GM19099 (cell line): ENCODE measurements around the gene SLCO2B1.

Experiments used
- POLR2A ChIP-seq: IDR thresholded peaks from 3 replicates; pipeline ENCODE4 v1.6.1; 2011; ENCODE audit warnings: low read depth; ENCODE audit not compliant: insufficient read length; ENCODE audit errors: extremely low read depth

The SLCO2B1 gene

GRCh38 chr11:75238595-75239440, 87.9 kb downstream of the SLCO2B1 start:
- no peak for TF ChIP-seq POLR2A

- TF ChIP-seq POLR2A = no peak
These were observed 88.8 kb downstream of the SLCO2B1 start for GRCh38 chr11:75239531-75240290.

GRCh38 chr11:75240311-75241035, 89.6 kb downstream of the SLCO2B1 start, which contains the start of gene TPBGL:
Gene TPBGL, plus strand, starts transcription at chr11:75240774. Its CDS starts 276 bp downstream, at chr11:75241050.
- TF ChIP-seq POLR2A = no peak

GRCh38 chr11:75241036-75241905, 90.4 kb downstream of the SLCO2B1 start:
- no peak for TF ChIP-seq POLR2A

GRCh38 chr11:75241906-75242644, 91.2 kb downstream of the SLCO2B1 start:
- no peak for TF ChIP-seq POLR2A

DNA sequence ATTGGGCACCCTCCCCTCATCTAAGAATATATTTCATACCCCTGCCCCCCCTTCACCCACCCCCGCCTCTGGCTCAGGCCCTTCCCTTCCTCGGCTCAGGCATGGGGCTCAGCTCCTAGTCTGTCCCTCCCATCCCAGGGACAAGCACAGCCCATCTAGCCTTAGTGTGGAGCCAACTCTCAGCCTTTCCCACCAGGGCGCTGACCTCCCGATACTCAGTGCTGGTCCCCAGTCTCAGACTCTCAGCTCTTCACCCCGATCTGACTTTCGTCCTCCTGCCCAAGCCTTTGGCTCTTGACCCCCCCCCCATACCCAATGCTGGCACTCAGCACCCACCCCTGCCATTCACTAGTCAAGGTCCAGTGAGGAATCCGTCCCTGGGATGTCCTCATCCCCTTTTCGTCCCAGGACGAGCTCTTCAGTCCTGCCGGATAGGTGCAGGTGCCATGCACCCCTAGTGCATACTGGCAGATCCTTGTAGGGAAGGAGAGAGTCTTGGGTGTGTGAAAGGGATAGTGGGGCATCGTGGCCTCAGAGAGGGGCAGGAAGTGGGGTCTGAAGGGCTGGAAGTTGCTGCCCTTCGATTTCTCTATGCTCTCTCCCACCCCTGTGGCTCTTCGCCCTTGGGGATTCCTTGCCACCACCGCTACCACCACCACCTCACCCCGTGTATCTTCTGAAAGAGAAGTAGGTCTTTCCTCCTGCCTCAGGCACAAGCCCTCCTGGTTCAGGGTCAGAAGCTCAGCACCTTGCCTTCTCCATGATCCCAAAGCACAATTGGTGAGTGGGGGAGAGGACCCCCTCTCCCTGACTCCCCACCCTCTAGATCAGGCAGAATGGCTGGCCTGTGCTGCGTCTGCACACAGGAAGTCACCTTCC, 92.1 kb downstream of the SLCO2B1 start:
- TF ChIP-seq POLR2A = no peak

DNA sequence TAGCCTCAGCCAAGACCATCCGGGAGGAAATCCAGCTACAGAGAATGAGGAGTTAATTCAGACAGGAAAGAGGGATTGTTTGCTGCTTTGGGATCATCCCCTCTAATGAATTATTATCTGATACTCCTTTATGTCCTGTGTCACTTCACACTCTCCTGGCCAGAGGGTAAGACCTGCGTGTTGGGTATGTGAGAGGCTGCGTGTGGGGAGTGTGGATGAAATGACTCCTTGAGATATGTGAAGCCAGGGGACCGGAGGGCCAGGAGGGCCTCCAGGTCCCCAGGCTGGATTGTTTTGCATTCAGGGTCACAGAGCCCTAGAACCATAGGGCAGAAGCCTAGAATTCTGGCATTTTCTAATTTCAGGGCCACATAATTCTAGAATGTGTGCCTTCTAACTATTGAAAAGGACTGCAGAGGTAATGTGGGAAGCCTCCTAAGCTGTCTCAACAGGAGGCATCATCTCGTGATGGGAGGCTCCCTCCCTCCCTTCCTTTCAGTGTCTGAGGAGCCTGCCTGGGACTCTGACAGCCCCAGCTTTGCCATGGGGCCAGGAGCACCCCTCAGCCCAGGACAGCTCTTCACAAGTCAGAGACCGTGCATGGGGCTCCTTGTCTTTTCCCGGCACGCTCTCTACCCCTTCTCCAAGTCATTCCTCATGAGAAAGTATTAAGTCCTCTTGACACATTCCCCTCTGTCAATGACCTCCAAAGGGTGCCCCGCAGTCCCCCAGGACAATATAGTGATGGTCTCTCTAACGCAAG, 93.3 kb downstream of the SLCO2B1 start:
- TF ChIP-seq POLR2A = no peak

- no peak for TF ChIP-seq POLR2A
These were observed 94.6 kb downstream of the SLCO2B1 start for GRCh38 chr11:75245356-75246005.

GRCh38 chr11:75246006-75246670, 95.2 kb downstream of the SLCO2B1 start:
- no peak for TF ChIP-seq POLR2A

GRCh38 chr11:75246671-75247350, 95.9 kb downstream of the SLCO2B1 start:
- no peak for TF ChIP-seq POLR2A

- no peak for TF ChIP-seq POLR2A
These were observed 98.0 kb downstream of the SLCO2B1 start for GRCh38 chr11:75248924-75249256.
